ENCODE results near the gene SCARB2.
"Not testable (repeated sequence)": the region's sequence is repeated elsewhere in the genome, so short reads cannot be mapped to it uniquely, and the experiment has no call there.

SCARB2 gene

GRCh38 chr4:76213415-76214176 is at the start of gene SCARB2:
SCARB2 (minus strand) TSS chr4:76213824; CDS start chr4:76213543, 281 bp downstream.
- DNase-seq, result peak; percentile 66

- DNase-seq, result no peak
These were observed 46.9 kb upstream of the SCARB2 start for GRCh38 chr4:76260571-76260970.

GRCh38 chr4:76257824-76258223 is 44.2 kb upstream of the SCARB2 start:
- no peak for DNase-seq

- no peak for DNase-seq
These were observed 43.3 kb upstream of the SCARB2 start for GRCh38 chr4:76256968-76257367.

GRCh38 chr4:76256032-76256431 is 42.4 kb upstream of the SCARB2 start:
- no peak for DNase-seq

- DNase-seq, result no peak
These were observed 39.9 kb upstream of the SCARB2 start for GRCh38 chr4:76253511-76253910.

GRCh38 chr4:76252271-76252653 is 38.6 kb upstream of the SCARB2 start:
- no peak for DNase-seq

GRCh38 chr4:76251441-76252270 is 38.0 kb upstream of the SCARB2 start, which contains the start of gene FAM47E:
FAM47E (plus strand) TSS chr4:76251721; CDS start chr4:76251747, 26 bp downstream.
- DNase-seq, result no peak

- DNase-seq, result no peak
These were observed 37.3 kb upstream of the SCARB2 start for GRCh38 chr4:76250962-76251361.

- DNase-seq, result no peak
These were observed 33.2 kb upstream of the SCARB2 start for GRCh38 chr4:76246852-76247251.

GRCh38 chr4:76246025-76246424 is 32.4 kb upstream of the SCARB2 start:
- DNase-seq, result no peak

- not testable (repeated sequence) for DNase-seq
These were observed 30.3 kb upstream of the SCARB2 start for GRCh38 chr4:76243877-76244276.

- no peak for DNase-seq
These were observed 26.6 kb upstream of the SCARB2 start for GRCh38 chr4:76240236-76240635.

GRCh38 chr4:76238701-76239100 is 25.1 kb upstream of the SCARB2 start:
- DNase-seq, result no peak

- no peak for DNase-seq
These were observed 24.6 kb upstream of the SCARB2 start for GRCh38 chr4:76238236-76238635.

- no peak for DNase-seq
These were observed 22.3 kb upstream of the SCARB2 start for GRCh38 chr4:76235915-76236314.

- no peak for DNase-seq
These were observed 21.8 kb upstream of the SCARB2 start for GRCh38 chr4:76235407-76235806.

- DNase-seq, result no peak
These were observed 21.0 kb upstream of the SCARB2 start for GRCh38 chr4:76234679-76235044.

- DNase-seq, result no peak
These were observed 20.5 kb upstream of the SCARB2 start for GRCh38 chr4:76233967-76234678.

GRCh38 chr4:76233529-76233928 is 19.9 kb upstream of the SCARB2 start:
- no peak for DNase-seq

- no peak for DNase-seq
These were observed 19.5 kb upstream of the SCARB2 start for GRCh38 chr4:76233083-76233482.

GRCh38 chr4:76232681-76233080 is 19.1 kb upstream of the SCARB2 start:
- no peak for DNase-seq

- DNase-seq, result no peak
These were observed 12.8 kb upstream of the SCARB2 start for GRCh38 chr4:76226418-76226817.

GRCh38 chr4:76224171-76224570 is 10.5 kb upstream of the SCARB2 start:
- no peak for DNase-seq

Measured in GF-D8 (cell line).